IMR-90 (cell line): Measurements from ENCODE around the gene USH1G. TPM values are rescaled to one million over a fixed set of nuclear protein-coding genes. Genes with fewer than 3 reads are reported as not detected.

Experiments used
- ATAC-seq: fragments of 200-7000 bp; cut with Tn5 transposase; 2 replicates; pipeline ENCODE4 v1.9.1; 2020; ENCODE audit warnings: low read depth, mild to moderate bottlenecking, moderate library complexity
- Bru-seq: library from RNA; stranded (reverse); fragments of 400-500 nt; gene quantifications from one replicate; lab custom pipeline; 2021; lab: Mats Ljungman, UMichigan
- BruChase-seq, 2 experiments: library from RNA; stranded (reverse); fragments of 400-500 nt; gene quantifications; one replicate each; lab custom pipeline; 2021; lab: Mats Ljungman, UMichigan
- BruUV-seq: library from RNA; stranded (reverse); fragments of 400-500 nt; replicated peaks from 2 replicates; lab custom pipeline; 2021; lab: Mats Ljungman, UMichigan
- CTCF ChIA-PET: fragments of 300-600 bp; formaldehyde crosslinking; extraction: SDS; loops from one replicate; lab custom pipeline; 2021; ENCODE audit warnings: antibody characterized with exemption; lab: Yijun Ruan, JAX
- POLR2A ChIA-PET: fragments of 300-600 bp; sonication (Branson Sonifier 250); formaldehyde crosslinking; loops from one replicate; lab custom pipeline; 2022; ENCODE audit warnings: antibody characterized with exemption; ENCODE audit not compliant: unreplicated experiment; lab: Charles Lee
- DNase-seq: peaks from one replicate; pipeline ENCODE4 v3.0.0; 2013
- H2AFZ ChIP-seq: replicated peaks from 2 replicates; pipeline ENCODE3; 2013; ENCODE audit warnings: low read length, mild to moderate bottlenecking; ENCODE audit not compliant: poor library complexity
- H2AK5ac ChIP-seq: 2 replicates; pipeline ENCODE4 v1.6.1; 2013; ENCODE audit warnings: low read depth, low read length, inconsistent platforms
- H2AK9ac ChIP-seq: replicated peaks from 2 replicates; pipeline ENCODE3; 2013; ENCODE audit warnings: mild to moderate bottlenecking, low read depth, low read length, moderate library complexity; ENCODE audit not compliant: poor library complexity
- H2BK120ac ChIP-seq: 2 replicates; pipeline ENCODE4 v1.6.1; 2013; ENCODE audit warnings: low read depth, low read length, inconsistent platforms
- H2BK15ac ChIP-seq: 3 replicates; pipeline ENCODE4 v1.6.1; 2013; ENCODE audit warnings: low read depth, low read length, inconsistent platforms
- H2BK20ac ChIP-seq: 2 replicates; pipeline ENCODE4 v1.6.1; 2013; ENCODE audit warnings: low read depth, mild to moderate bottlenecking, inconsistent platforms, low read length, moderate library complexity
- H2BK5ac ChIP-seq: 2 replicates; pipeline ENCODE4 v1.6.1; 2013; ENCODE audit warnings: mild to moderate bottlenecking, low read depth, low read length, inconsistent platforms; ENCODE audit not compliant: poor library complexity, severe bottlenecking
- H3K14ac ChIP-seq: replicated peaks from 2 replicates; pipeline ENCODE4 v1.6.1; 2013; ENCODE audit warnings: low read depth, low read length, inconsistent platforms
- H3K18ac ChIP-seq: 2 replicates; pipeline ENCODE4 v1.6.1; 2013; ENCODE audit warnings: low read depth, low read length, control low read depth
- H3K23ac ChIP-seq: 2 replicates; pipeline ENCODE4 v1.6.1; 2013; ENCODE audit warnings: low read depth, low read length, inconsistent platforms
- H3K27ac ChIP-seq: 2 replicates; pipeline ENCODE4 v1.5.1; 2013; ENCODE audit warnings: mild to moderate bottlenecking, control low read depth, low read length; ENCODE audit not compliant: insufficient read depth
- H3K27me3 ChIP-seq: 2 replicates; pipeline ENCODE4 v1.6.1; 2013; ENCODE audit warnings: low read length; ENCODE audit not compliant: control insufficient read depth, insufficient read depth
- H3K36me3 ChIP-seq: 2 replicates; pipeline ENCODE4 v1.6.1; 2013; ENCODE audit warnings: low read length, mixed read lengths; ENCODE audit not compliant: control insufficient read depth, insufficient read depth
- H3K4ac ChIP-seq: 2 replicates; pipeline ENCODE4 v1.6.1; 2013; ENCODE audit warnings: low read depth, low read length, inconsistent platforms
- H3K4me1 ChIP-seq: 2 replicates; pipeline ENCODE4 v1.6.1; 2013; ENCODE audit warnings: low read length, mixed read lengths; ENCODE audit not compliant: control insufficient read depth, insufficient read depth
- H3K4me2 ChIP-seq: 2 replicates; pipeline ENCODE4 v1.6.1; 2013; ENCODE audit warnings: low read depth, mild to moderate bottlenecking, control low read depth, low read length, moderate library complexity
- H3K4me3 ChIP-seq: 2 replicates; pipeline ENCODE4 v1.5.1; 2013; ENCODE audit warnings: low read depth, mild to moderate bottlenecking, control low read depth, low read length, moderate library complexity; ENCODE audit not compliant: insufficient read depth
- H3K56ac ChIP-seq: 2 replicates; pipeline ENCODE4 v1.6.1; 2013; ENCODE audit warnings: low read length, inconsistent platforms; ENCODE audit not compliant: insufficient read depth; ENCODE audit errors: extremely low read depth
- H3K79me1 ChIP-seq, 2 experiments: 2 replicates each; pipeline ENCODE4 v1.6.1; 2013; ENCODE audit warnings: low read length in 2 of 2, inconsistent platforms in 1 of 2, low read depth in 1 of 2
- H3K9ac ChIP-seq: 2 replicates; pipeline ENCODE4 v1.6.1; 2013; ENCODE audit warnings: low read depth, low read length, control low read depth
- H3K9me1 ChIP-seq: 2 replicates; pipeline ENCODE4 v1.6.1; 2013; ENCODE audit warnings: low read length, inconsistent platforms; ENCODE audit not compliant: insufficient read depth
- H3K9me3 ChIP-seq: 2 replicates; pipeline ENCODE4 v1.6.1; 2013; ENCODE audit warnings: low read length; ENCODE audit not compliant: control insufficient read depth, insufficient read depth
- H4K20me1 ChIP-seq: 2 replicates; pipeline ENCODE4 v1.6.1; 2013; ENCODE audit warnings: low read length, inconsistent platforms; ENCODE audit not compliant: insufficient read depth
- H4K5ac ChIP-seq: 2 replicates; pipeline ENCODE4 v1.6.1; 2013; ENCODE audit warnings: mild to moderate bottlenecking, low read depth, low read length, control low read depth
- H4K8ac ChIP-seq, 2 experiments: 2 replicates each; pipeline ENCODE4 v1.6.1; 2013; ENCODE audit warnings: low read depth in 2 of 2, low read length in 2 of 2, control low read depth in 1 of 2, inconsistent platforms in 1 of 2
- H4K91ac ChIP-seq: 2 replicates; pipeline ENCODE4 v1.6.1; 2013; ENCODE audit warnings: low read depth, low read length, inconsistent platforms; ENCODE audit not compliant: insufficient read depth
- BHLHE40 ChIP-seq: fragments of 150-350 bp; IDR thresholded peaks from 2 replicates; pipeline ENCODE4 v1.6.1; 2016; ENCODE audit warnings: mild to moderate bottlenecking, low read depth, low read length
- CEBPB ChIP-seq: IDR thresholded peaks from 2 replicates; pipeline ENCODE4 v1.6.1; 2012; ENCODE audit warnings: low read depth, low read length, improper control_type of control experiment
- CHD1 ChIP-seq: IDR thresholded peaks from 2 replicates; pipeline ENCODE4 v1.6.1; 2012; ENCODE audit warnings: low read depth, low read length, improper control_type of control experiment
- CTCF ChIP-seq: conservative IDR thresholded peaks from 2 replicates; pipeline ENCODE4 v1.5.1; 2012; ENCODE audit warnings: mild to moderate bottlenecking, low read depth, low read length, improper control_type of control experiment
- ELK1 ChIP-seq: fragments of 150-350 bp; IDR thresholded peaks from 2 replicates; pipeline ENCODE4 v1.6.1; 2016; ENCODE audit warnings: low read depth, mild to moderate bottlenecking, low read length, moderate library complexity, borderline replicate concordance
- MAFK ChIP-seq: IDR thresholded peaks from 2 replicates; pipeline ENCODE4 v1.6.1; 2012; ENCODE audit warnings: low read depth, low read length, improper control_type of control experiment
- MAZ ChIP-seq: IDR thresholded peaks from 2 replicates; pipeline ENCODE4 v1.6.1; 2012; ENCODE audit warnings: low read depth, mild to moderate bottlenecking, low read length, improper control_type of control experiment, moderate library complexity, borderline replicate concordance
- NFE2L2 ChIP-seq: fragments of 150-350 bp; IDR thresholded peaks from 2 replicates; pipeline ENCODE4 v1.6.1; 2016; ENCODE audit warnings: low read depth, mild to moderate bottlenecking, low read length
- POLR2A ChIP-seq: IDR thresholded peaks from 2 replicates; pipeline ENCODE4 v1.6.1; 2012; ENCODE audit warnings: mild to moderate bottlenecking, low read depth, low read length
- RAD21 ChIP-seq: IDR thresholded peaks from 2 replicates; pipeline ENCODE4 v1.6.1; 2012; ENCODE audit warnings: low read length, improper control_type of control experiment
- RCOR1 ChIP-seq: IDR thresholded peaks from 2 replicates; pipeline ENCODE4 v1.6.1; 2012; ENCODE audit warnings: mild to moderate bottlenecking, low read length, improper control_type of control experiment; ENCODE audit not compliant: insufficient replicate concordance
- SMC3 ChIP-seq: fragments of 150-350 bp; IDR thresholded peaks from 2 replicates; pipeline ENCODE4 v1.6.1; 2016; ENCODE audit warnings: low read depth, mild to moderate bottlenecking, antibody characterized with exemption, low read length, moderate library complexity
- USF2 ChIP-seq: fragments of 150-350 bp; IDR thresholded peaks from 2 replicates; pipeline ENCODE4 v1.6.1; 2017; ENCODE audit warnings: mild to moderate bottlenecking, antibody characterized with exemption, low read length, low read depth
- WGBS, 2 experiments: methylation state at CpG; one replicate each; pipeline versions ENCODE4 v1.1.5 to v1.1.7; 2013; ENCODE audit warnings: missing lambda C conversion rate in 2 of 2; ENCODE audit not compliant: insufficient read length in 1 of 2; ENCODE audit errors: extremely low coverage in 2 of 2; 5-methylcytosine and 5-hydroxymethylcytosine counted together
- dilution Hi-C: fragments of 300-500 bp; cut with HindIII; formaldehyde crosslinking; loops from one replicate; pipeline ENCODE4 v1.14.3; 2018; ENCODE audit warnings: low sequenced_read_pairs; ENCODE audit not compliant: unreplicated experiment
- in situ Hi-C: fragments of 300-500 bp; cut with MboI; formaldehyde crosslinking; loops from 3 replicates; pipeline ENCODE4 v1.14.3; 2019; ENCODE audit warnings: low sequenced_read_pairs, inconsistent platforms, mixed read lengths
- intact Hi-C: fragments of 100-400 bp; cut with micrococcal nuclease; formaldehyde crosslinking; loops from 2 replicates; pipeline ENCODE4 v1.10.0; 2022
- long read RNA-seq: library from polyadenylated mRNA; unstranded; transcript quantifications from one replicate; pipeline ENCODE4 v2.0.0, GENCODE V29; 2021; ENCODE audit not compliant: unreplicated experiment
- polyA plus RNA-seq, 3 experiments: library from polyadenylated mRNA; depleted of rRNA; stranded (reverse); fragments of >200 nt; gene quantifications; 2 replicates each; pipeline ENCODE4 v1.2.3, GENCODE V29; 2012; ENCODE audit warnings: low replicate concordance in 1 of 3
- total RNA-seq: library from RNA; depleted of rRNA; stranded (reverse); fragments of >200 nt; gene quantifications from 2 replicates; pipeline ENCODE4 v1.2.3, GENCODE V29; 2012; rRNA removed

USH1G gene
- total RNA-seq (not detected in 2 replicates), polyA plus RNA-seq (2012; rRNA removed) (not detected in 2 replicates), Bru-seq, nascent RNA (not detected), BruChase-seq, experiment 1, labeled RNA remaining after a 6-hour chase (not detected), BruChase-seq, experiment 2, labeled RNA remaining after a 2-hour chase (not detected)
- 0.01 TPM in 1 of 2 replicates, not detected in the other for polyA plus RNA-seq (2012; cell fraction: cytosol; rRNA removed)
- not detected in 2 replicates for polyA plus RNA-seq (2012; cell fraction: nucleus; rRNA removed; ENCODE audit: low replicate concordance)
- long read RNA-seq: 0 reads

DNA sequence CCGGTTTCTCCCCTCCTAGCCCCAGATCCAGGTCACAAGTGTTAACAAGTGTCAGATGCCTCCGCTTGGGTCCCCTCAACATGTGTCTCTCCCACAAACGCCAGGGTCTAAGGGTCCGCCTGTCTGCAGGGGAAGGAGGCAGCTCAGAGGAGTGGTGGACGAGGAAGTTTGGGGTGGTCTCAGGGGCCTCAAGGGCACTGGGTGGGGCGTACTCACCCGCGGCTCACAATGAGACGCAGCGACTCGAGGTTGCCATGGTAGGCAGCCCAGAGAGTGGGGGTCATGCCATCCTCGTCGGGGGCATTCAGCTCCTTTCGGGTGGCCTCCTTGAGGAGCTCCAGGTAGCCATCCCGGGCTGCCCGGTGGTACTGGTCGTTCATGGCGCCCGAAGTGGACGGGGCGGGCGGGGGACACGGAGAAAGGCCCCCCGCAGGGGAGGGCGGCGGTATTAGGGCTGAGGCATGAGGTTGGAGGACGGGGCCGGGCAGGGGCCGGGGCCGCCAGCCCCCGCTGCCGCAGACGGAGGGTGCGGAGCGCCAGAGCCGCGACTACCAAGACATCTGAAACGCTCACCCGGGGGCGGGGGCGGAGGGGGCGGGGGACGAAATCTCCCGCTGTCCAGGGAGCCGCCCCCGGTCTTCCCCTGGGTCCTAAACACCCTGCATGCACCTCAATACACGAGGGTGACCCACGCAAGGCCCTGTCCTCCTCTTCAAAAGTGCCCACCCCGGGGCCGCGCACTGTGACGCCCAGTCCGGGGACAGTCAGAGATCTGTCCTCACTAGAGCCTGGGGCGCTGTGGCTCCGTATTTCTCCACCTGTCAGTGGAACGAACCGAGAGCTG, at the start of gene USH1G:
USH1G (minus strand) TSS at position 562 of the 844 bp plus-strand sequence; CDS start at position 380, 182 bp downstream.
- Histone ChIP-seq H2BK20ac (no peak within 1 kb of the TSS), H3K4me1 (no peaks in the 10 kb centered on the region), H4K20me1 (no peaks in the 10 kb centered on the region), H3K14ac (no peak within 1 kb of the TSS), H4K8ac (no peak within 1 kb of the TSS), H3K18ac (no peak within 1 kb of the TSS), H3K4me2 (peak within 1 kb of the TSS; percentile 27), H3K27ac (no peak within 1 kb of the TSS), H3K4me3 (no peak within 1 kb of the TSS), H2BK5ac (no peak within 1 kb of the TSS), H3K23ac (no peak within 1 kb of the TSS), H3K4ac (no peak within 1 kb of the TSS), H3K9me1 (no peaks in the 10 kb centered on the region), H4K5ac (no peak within 1 kb of the TSS), H3K9me3 (no peaks in the 10 kb centered on the region), H3K9ac (no peak within 1 kb of the TSS), H3K56ac (no peak within 1 kb of the TSS), H3K27me3 (peaks cover 85% of the 10 kb centered on the region), H3K36me3 (no peaks in the 10 kb centered on the region), H2BK120ac (no peak within 1 kb of the TSS), H2BK15ac (no peak within 1 kb of the TSS), H2AK5ac (no peak within 1 kb of the TSS), H3K79me1 (no peaks in the 10 kb centered on the region), H4K91ac (no peak within 1 kb of the TSS), H2AK9ac (no peak within 1 kb of the TSS), H2AFZ (peak within 1 kb of the TSS; percentile 63)
- ChIA-PET POLR2A (no interaction called here), CTCF (interaction anchor here (0.5 to 1.8 kb wide), 4 partner anchors 11 to 90 kb away, joined by 3 to 10 read pairs (median 4); no protein-coding TSS in a partner anchor)
- DNase-seq: no peak
- 2% methylated on average over 8 of the region's 57 CpGs; no CpG with 5 or more reads in 1 of the 2 experiments for WGBS, 2 experiments
- dilution Hi-C loops: no loop called here
- no TSS peak for BruUV-seq
- TF ChIP-seq USF2 (no peak), ELK1 (no peak), MAZ (no peak), NFE2L2 (no peak), BHLHE40 (no peak), RCOR1 (no peak), SMC3 (no peak), POLR2A (no peak), CHD1 (no peak), MAFK (no peak), CTCF (no peak), RAD21 (no peak), CEBPB (no peak)
- intact Hi-C loops: loop anchor here (1.0 kb wide), 1 partner anchor 35 kb away; no protein-coding TSS in a partner anchor
- in situ Hi-C loops: no loop called here
- ATAC-seq: peak; percentile 60
